Measurements from ENCODE around the gene EXOSC3.

DNA sequence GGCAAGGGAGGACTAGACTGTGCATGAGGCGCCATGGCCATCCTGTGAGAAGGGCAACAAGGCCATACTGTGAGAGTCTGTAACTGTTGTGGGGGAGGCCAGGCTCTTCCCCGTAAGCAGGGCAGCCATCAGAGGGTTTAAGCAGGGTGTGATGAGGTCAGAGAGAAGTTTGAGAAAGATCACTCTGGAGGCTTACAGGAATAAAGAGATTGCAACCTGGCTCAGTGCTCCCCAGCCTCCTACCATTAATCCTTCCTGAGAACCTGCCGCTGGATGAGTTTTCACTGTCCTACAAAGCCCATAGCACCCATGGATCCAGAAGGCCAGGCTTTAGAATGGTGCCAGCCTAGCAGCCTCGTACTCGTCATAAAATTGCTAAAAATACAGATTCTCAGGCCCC is 45.6 kb downstream of the EXOSC3 start:
- TF ChIP-seq, protein P1, sequence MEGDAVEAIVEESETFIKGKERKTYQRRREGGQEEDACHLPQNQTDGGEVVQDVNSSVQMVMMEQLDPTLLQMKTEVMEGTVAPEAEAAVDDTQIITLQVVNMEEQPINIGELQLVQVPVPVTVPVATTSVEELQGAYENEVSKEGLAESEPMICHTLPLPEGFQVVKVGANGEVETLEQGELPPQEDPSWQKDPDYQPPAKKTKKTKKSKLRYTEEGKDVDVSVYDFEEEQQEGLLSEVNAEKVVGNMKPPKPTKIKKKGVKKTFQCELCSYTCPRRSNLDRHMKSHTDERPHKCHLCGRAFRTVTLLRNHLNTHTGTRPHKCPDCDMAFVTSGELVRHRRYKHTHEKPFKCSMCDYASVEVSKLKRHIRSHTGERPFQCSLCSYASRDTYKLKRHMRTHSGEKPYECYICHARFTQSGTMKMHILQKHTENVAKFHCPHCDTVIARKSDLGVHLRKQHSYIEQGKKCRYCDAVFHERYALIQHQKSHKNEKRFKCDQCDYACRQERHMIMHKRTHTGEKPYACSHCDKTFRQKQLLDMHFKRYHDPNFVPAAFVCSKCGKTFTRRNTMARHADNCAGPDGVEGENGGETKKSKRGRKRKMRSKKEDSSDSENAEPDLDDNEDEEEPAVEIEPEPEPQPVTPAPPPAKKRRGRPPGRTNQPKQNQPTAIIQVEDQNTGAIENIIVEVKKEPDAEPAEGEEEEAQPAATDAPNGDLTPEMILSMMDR (optimal IDR thresholded peaks at IDR 0.05 in 1 of 3, IDR thresholded peaks at IDR 0.05 in 1 of 3, conservative IDR thresholded peaks at IDR 0.05 in 1 of 3; ENCODE audit: extremely low read depth in 1 of 3, insufficient read depth in 2 of 3, low read length in 3 of 3): no peak
- no peak for TF ChIP-seq EZH2 (IDR thresholded peaks at IDR 0.05; ENCODE audit: low read length)

Data from keratinocyte (primary cell).